ENCODE measurements around the gene CYP2C9. TPM values are rescaled to one million over a fixed set of nuclear protein-coding genes. Genes with fewer than 3 reads are reported as not detected.
"Not testable (repeated sequence)": the region's sequence is repeated elsewhere in the genome, so short reads cannot be mapped to it uniquely, and the experiment has no call there.

Gene CYP2C9
- total and polyA plus RNA-seq, 2 experiments from 2014 or later = not detected

- TF ChIP-seq ZNF462 (CRISPR knock-in tag; IDR thresholded peaks at IDR 0.05) (no peak), CTCF (conservative IDR thresholded peaks at IDR 0.05; ENCODE audit: low read depth in 2 of 2) (no peak), ETS1 (IDR thresholded peaks at IDR 0.05) (no peak), ZNF331 (CRISPR knock-in tag; IDR thresholded peaks at IDR 0.05; ENCODE audit: low read depth) (no peak)
Measured at GRCh38 chr10:94889123-94889522, 49.3 kb upstream of the CYP2C9 start (continued).

- no peak overlapping the region for H3K4me3 ChIP-seq
- H3F3A ChIP-seq (replicated peaks; ENCODE audit: low read depth) = no peaks in the 10 kb centered on the region
- Mint-ChIP-seq H3K27ac (no peak overlapping the region), H3K27me3 (ENCODE audit: insufficient read depth, low read depth, poor library complexity) (no peaks in the 10 kb centered on the region), H3K4me3 (no peak overlapping the region), H3K9me3 (peaks cover 39% of the 10 kb centered on the region), H3K4me1 (no peaks in the 10 kb centered on the region), H3K36me3 (ENCODE audit: low read depth) (0 out of 3 replicates have a peak, but pooled peaks cover 3% of the 10 kb centered on the region)
- no peaks in the 10 kb centered on the region for H4K20me1 ChIP-seq (replicated peaks; ENCODE audit: insufficient read depth)
- H3K9me2 ChIP-seq (ENCODE audit: insufficient read depth) = peaks cover 6% of the 10 kb centered on the region
- no peak overlapping the region for H2AFZ ChIP-seq
- H3K79me2 ChIP-seq (replicated peaks; ENCODE audit: insufficient read depth) = no peaks in the 10 kb centered on the region
- H3K4me1 ChIP-seq (ENCODE audit: insufficient read depth) = no peaks in the 10 kb centered on the region
- H3K27me3 ChIP-seq (ENCODE audit: insufficient read depth) = no peaks in the 10 kb centered on the region
- H3K4me2 ChIP-seq = no peak overlapping the region
- DNase-seq (ENCODE audit: low spot score) (peak; percentile 20), ATAC-seq (peak; percentile 62)
- no peak for TF ChIP-seq ZNF114 (CRISPR knock-in tag; IDR thresholded peaks at IDR 0.05)
- peak; percentile 18 to 21; a peak in 2 of 4 replicates for TF ChIP-seq CTCF (conservative IDR thresholded peaks at IDR 0.05; ENCODE audit: low read depth in 2 of 2)
- H3K27ac ChIP-seq (ENCODE audit: low read depth) = no peak overlapping the region
- no peaks in the 10 kb centered on the region for H3K36me3 ChIP-seq (ENCODE audit: insufficient read depth)
Measured at GRCh38 chr10:94890264-94891022, 48.0 kb upstream of the CYP2C9 start.

- not testable (repeated sequence) for H3K27me3 ChIP-seq (ENCODE audit: insufficient read depth); H3K4me3 Mint-ChIP-seq; H4K20me1 ChIP-seq (replicated peaks; ENCODE audit: insufficient read depth); H2AFZ ChIP-seq; H3K27me3 Mint-ChIP-seq (ENCODE audit: insufficient read depth, low read depth, poor library complexity); H3F3A ChIP-seq (replicated peaks; ENCODE audit: low read depth); ATAC-seq; H3K4me1 ChIP-seq (ENCODE audit: insufficient read depth); H3K27ac Mint-ChIP-seq; DNase-seq (ENCODE audit: low spot score); H3K79me2 ChIP-seq (replicated peaks; ENCODE audit: insufficient read depth); H3K4me1 Mint-ChIP-seq; H3K9me2 ChIP-seq (ENCODE audit: insufficient read depth); H3K27ac ChIP-seq (ENCODE audit: low read depth); H3K36me3 ChIP-seq (ENCODE audit: insufficient read depth); H3K4me3 ChIP-seq; H3K4me2 ChIP-seq
- Mint-ChIP-seq H3K9me3 (peaks cover 65% of the 10 kb centered on the region), H3K36me3 (ENCODE audit: low read depth) (peaks cover 20% of the 10 kb centered on the region; the same call in 1 of the 3 replicates)
Measured at GRCh38 chr10:94898414-94898813, 40.0 kb upstream of the CYP2C9 start.

Measured in GM23338 (cell line).